Uterus (tissue), 2 donors: ENCODE data around the gene CDH4.

Experiments
- POLR2A ChIP-seq, 2 donors: fragments of 450-650 bp; IDR thresholded peaks; one replicate each; pipeline ENCODE4 v1.6.1; 2016; ENCODE audit warnings: antibody characterized with exemption in 2 of 2, mild to moderate bottlenecking in 1 of 2, moderate library complexity in 1 of 2
- TF ChIP-seq, protein P1 (sequence below), 4 experiments: fragments of 200-600 bp in 2 of 4; fragments of 450-650 bp in 2 of 4; sonication (generic) in 2 of 4; IDR thresholded peaks; one replicate each; pipeline ENCODE4 v1.5.1; 2016 to 2019; ENCODE audit warnings: antibody characterized with exemption in 4 of 4, mild to moderate bottlenecking in 2 of 4, moderate library complexity in 1 of 4

DNA sequence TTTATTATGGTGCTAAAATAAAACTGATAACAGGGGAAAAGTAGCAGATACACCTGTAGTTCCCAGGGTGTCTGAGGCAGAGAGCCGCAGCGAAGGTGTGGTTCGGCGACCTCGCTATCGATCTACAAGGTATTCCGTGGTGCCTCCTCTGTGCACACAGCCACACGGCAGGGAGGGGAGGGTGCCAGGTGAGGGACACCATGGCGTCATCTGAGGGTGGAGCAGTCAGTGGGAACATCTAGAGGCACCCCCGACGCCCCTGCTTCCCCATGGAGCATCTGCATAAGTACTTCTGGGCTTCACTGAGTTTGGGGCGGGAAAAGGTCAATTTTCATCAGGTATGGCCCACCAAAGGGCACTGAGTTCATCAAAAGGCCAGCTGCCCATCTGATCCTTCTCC, 570.3 kb downstream of the CDH4 start:
- TF ChIP-seq, protein P1, sequence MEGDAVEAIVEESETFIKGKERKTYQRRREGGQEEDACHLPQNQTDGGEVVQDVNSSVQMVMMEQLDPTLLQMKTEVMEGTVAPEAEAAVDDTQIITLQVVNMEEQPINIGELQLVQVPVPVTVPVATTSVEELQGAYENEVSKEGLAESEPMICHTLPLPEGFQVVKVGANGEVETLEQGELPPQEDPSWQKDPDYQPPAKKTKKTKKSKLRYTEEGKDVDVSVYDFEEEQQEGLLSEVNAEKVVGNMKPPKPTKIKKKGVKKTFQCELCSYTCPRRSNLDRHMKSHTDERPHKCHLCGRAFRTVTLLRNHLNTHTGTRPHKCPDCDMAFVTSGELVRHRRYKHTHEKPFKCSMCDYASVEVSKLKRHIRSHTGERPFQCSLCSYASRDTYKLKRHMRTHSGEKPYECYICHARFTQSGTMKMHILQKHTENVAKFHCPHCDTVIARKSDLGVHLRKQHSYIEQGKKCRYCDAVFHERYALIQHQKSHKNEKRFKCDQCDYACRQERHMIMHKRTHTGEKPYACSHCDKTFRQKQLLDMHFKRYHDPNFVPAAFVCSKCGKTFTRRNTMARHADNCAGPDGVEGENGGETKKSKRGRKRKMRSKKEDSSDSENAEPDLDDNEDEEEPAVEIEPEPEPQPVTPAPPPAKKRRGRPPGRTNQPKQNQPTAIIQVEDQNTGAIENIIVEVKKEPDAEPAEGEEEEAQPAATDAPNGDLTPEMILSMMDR (IDR thresholded peaks at IDR 0.05), result no peak
- TF ChIP-seq POLR2A (IDR thresholded peaks at IDR 0.05), result no peak
